Body of pancreas (tissue), 4 donors: Measurements from ENCODE around the gene GMEB2. TPM values are rescaled to one million over a fixed set of nuclear protein-coding genes. Genes with fewer than 3 reads are reported as not detected.

Experiments used
- ATAC-seq: fragments of 150-250 bp; one replicate; pipeline ENCODE4 v1.9.1; 2016
- DNase-seq, 4 donors: peaks; one replicate each; pipeline ENCODE4 v3.0.0-alpha.2; 2019
- H3K27ac ChIP-seq, 4 donors: fragments of 200-600 bp; sonication (generic); 1 replicate in 3 of 4; 2 replicates in 1 of 4; pipeline versions ENCODE4 v1.5.1 to v1.6.1; 2016 to 2019; ENCODE audit warnings: mild to moderate bottlenecking in 1 of 4, mixed read lengths in 1 of 4, moderate library complexity in 1 of 4
- H3K27me3 ChIP-seq, 2 donors: fragments of 200-600 bp; sonication (generic); one replicate each; pipeline ENCODE4 v1.6.0; 2016; ENCODE audit warnings: mild to moderate bottlenecking in 1 of 2
- H3K36me3 ChIP-seq, 2 donors: fragments of 200-600 bp; sonication (generic); replicated peaks in 1 of 2; 2 replicates each; pipeline ENCODE4 v1.5.1; 2016; ENCODE audit warnings: low read depth in 2 of 2; ENCODE audit not compliant: insufficient read depth in 1 of 2
- H3K4me1 ChIP-seq: fragments of 200-600 bp; sonication (generic); one replicate; pipeline ENCODE4 v1.6.0; 2016
- H3K4me3 ChIP-seq, 2 donors: fragments of 200-600 bp; sonication (generic); 1 replicate in 1 of 2; 2 replicates in 1 of 2; pipeline ENCODE4 v1.5.1; 2016 to 2019
- H3K9me3 ChIP-seq, 3 donors: fragments of 200-600 bp; sonication (generic); 1 replicate in 2 of 3; 2 replicates in 1 of 3; pipeline ENCODE4 v1.5.1; 2016
- POLR2A ChIP-seq, 3 donors: fragments of 450-650 bp; IDR thresholded peaks; one replicate each; pipeline ENCODE4 v1.6.1; 2016; ENCODE audit warnings: antibody characterized with exemption in 3 of 3, mild to moderate bottlenecking in 2 of 3
- WGBS, 2 donors: methylation state at CpG; one replicate each; pipeline ENCODE4 v1.1.5; 2017; 5-methylcytosine and 5-hydroxymethylcytosine counted together
- intact Hi-C: fragments of 100-400 bp; cut with DNase I; formaldehyde crosslinking; loops from one replicate; pipeline ENCODE4 v1.15.1; 2023
- total RNA-seq, 2 donors: library from RNA; depleted of rRNA; stranded (reverse); fragments of >200 nt; gene quantifications; one replicate each; pipeline ENCODE4 v1.1.0, GENCODE V29; 2016
- TF ChIP-seq, protein P1 (sequence below), 7 experiments: fragments of 450-650 bp in 4 of 7; fragments of 200-600 bp in 3 of 7; sonication (generic) in 3 of 7; IDR thresholded peaks; one replicate each; pipeline ENCODE4 v1.5.1; 2016 to 2019; ENCODE audit warnings: antibody characterized with exemption in 7 of 7

The GMEB2 gene
- total RNA-seq, 2 donors from 2014 or later = 8.9 to 9.9 TPM

DNA sequence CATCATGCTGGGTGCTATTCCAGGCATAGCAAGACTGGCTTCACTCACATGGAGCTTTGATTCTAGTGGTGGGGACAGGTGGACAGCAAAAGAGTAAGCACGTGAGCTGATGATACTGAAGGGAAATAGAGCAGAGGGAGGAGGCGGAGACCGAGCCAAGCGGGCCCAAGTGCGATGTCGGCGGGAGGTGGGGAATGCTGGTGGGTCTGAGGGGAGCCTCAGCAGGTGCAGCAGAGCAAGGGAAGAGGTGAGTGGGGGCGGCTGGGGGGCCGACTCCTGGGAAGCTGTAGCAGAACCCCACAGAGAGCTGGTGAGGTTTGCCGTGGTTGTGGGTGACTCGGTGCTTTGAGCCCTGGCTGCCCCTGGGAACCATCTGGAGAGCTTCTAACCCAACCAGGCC, 41.5 kb upstream of the GMEB2 start:
- intact Hi-C loops = no loop called here
- no peak overlapping the region for H3K27ac ChIP-seq
- H3K9me3 ChIP-seq = no peaks in the 10 kb centered on the region
- ATAC-seq = no peak
- no peak overlapping the region for H3K4me3 ChIP-seq
- H3K36me3 ChIP-seq = peaks cover 0 to 3% of the 10 kb centered on the region in 2 donors
- WGBS, 2 donors = 89 to 94% methylated on average over 9 to 11 of the region's 11 CpGs
- no peaks in the 10 kb centered on the region for H3K27me3 ChIP-seq
- no peaks in the 10 kb centered on the region for H3K4me1 ChIP-seq
- no peak for TF ChIP-seq POLR2A (IDR thresholded peaks at IDR 0.05)
- TF ChIP-seq, protein P1, sequence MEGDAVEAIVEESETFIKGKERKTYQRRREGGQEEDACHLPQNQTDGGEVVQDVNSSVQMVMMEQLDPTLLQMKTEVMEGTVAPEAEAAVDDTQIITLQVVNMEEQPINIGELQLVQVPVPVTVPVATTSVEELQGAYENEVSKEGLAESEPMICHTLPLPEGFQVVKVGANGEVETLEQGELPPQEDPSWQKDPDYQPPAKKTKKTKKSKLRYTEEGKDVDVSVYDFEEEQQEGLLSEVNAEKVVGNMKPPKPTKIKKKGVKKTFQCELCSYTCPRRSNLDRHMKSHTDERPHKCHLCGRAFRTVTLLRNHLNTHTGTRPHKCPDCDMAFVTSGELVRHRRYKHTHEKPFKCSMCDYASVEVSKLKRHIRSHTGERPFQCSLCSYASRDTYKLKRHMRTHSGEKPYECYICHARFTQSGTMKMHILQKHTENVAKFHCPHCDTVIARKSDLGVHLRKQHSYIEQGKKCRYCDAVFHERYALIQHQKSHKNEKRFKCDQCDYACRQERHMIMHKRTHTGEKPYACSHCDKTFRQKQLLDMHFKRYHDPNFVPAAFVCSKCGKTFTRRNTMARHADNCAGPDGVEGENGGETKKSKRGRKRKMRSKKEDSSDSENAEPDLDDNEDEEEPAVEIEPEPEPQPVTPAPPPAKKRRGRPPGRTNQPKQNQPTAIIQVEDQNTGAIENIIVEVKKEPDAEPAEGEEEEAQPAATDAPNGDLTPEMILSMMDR (IDR thresholded peaks at IDR 0.05) = no peak
- DNase-seq = no peak

DNA sequence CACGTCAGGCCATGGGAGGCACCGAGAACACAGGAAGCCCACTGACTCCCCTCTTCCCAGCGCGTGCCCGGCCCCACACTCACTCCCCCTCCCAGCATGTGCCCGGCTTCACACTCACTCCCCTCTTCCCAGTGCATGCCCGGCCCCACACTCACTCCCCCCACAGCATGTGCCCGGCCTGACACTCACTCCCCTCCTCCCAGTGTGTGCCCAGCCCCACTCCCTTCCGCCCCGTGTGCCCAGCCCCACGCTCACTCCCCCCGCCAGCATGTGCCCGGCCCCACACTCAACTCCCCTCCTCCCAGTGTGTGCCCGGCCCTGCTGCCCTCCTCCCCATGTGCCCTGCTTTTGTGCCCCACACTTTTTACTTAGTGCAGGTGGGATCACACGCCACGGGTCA, 41.0 kb upstream of the GMEB2 start:
- Histone ChIP-seq H3K9me3 (no peaks in the 10 kb centered on the region), H3K36me3 (peaks cover 0 to 3% of the 10 kb centered on the region in 2 donors), H3K4me3 (no peak overlapping the region), H3K4me1 (no peaks in the 10 kb centered on the region), H3K27me3 (no peaks in the 10 kb centered on the region), H3K27ac (no peak overlapping the region)
- 90 to 92% methylated on average over 14 to 16 of the region's 16 CpGs for WGBS, 2 donors
- no peak for DNase-seq
- intact Hi-C loops = no loop called here
- no peak for ATAC-seq
- TF ChIP-seq, protein P1 (IDR thresholded peaks at IDR 0.05) = no peak
- TF ChIP-seq POLR2A (IDR thresholded peaks at IDR 0.05) = no peak

DNA sequence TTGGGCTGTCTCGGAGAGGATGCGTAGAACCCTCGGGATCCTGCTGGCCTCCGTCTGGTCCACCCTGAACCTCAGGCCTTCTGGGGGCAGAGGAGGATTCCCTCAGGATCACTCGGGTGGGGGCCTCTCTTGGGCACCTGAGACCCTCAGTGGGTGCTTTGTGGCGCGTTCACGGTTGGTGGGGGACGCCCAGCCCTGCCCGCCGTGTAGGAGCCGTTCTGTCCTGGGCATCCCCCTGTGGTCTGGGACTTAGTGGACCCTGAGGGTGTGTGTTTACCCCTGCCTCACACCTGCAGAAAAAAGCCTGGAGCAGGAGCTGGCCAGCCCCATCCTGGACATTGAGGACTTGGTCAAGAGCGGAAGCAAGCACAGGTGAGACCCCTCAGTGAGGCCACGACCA, 38.8 kb upstream of the GMEB2 start:
- H3K9me3 ChIP-seq = no peaks in the 10 kb centered on the region
- no peak overlapping the region for H3K4me3 ChIP-seq
- ATAC-seq (no peak), DNase-seq (no peak)
- no peaks in the 10 kb centered on the region for H3K4me1 ChIP-seq
- H3K36me3 ChIP-seq = peaks cover 0 to 4% of the 10 kb centered on the region in 2 donors
- intact Hi-C loops = no loop called here
- no peaks in the 10 kb centered on the region for H3K27me3 ChIP-seq
- no peak for TF ChIP-seq POLR2A (IDR thresholded peaks at IDR 0.05)
- TF ChIP-seq, protein P1 (IDR thresholded peaks at IDR 0.05) = no peak
- 86 to 100% methylated on average over 3 to 14 of the region's 14 CpGs for WGBS, 2 donors
- H3K27ac ChIP-seq = no peak overlapping the region

DNA sequence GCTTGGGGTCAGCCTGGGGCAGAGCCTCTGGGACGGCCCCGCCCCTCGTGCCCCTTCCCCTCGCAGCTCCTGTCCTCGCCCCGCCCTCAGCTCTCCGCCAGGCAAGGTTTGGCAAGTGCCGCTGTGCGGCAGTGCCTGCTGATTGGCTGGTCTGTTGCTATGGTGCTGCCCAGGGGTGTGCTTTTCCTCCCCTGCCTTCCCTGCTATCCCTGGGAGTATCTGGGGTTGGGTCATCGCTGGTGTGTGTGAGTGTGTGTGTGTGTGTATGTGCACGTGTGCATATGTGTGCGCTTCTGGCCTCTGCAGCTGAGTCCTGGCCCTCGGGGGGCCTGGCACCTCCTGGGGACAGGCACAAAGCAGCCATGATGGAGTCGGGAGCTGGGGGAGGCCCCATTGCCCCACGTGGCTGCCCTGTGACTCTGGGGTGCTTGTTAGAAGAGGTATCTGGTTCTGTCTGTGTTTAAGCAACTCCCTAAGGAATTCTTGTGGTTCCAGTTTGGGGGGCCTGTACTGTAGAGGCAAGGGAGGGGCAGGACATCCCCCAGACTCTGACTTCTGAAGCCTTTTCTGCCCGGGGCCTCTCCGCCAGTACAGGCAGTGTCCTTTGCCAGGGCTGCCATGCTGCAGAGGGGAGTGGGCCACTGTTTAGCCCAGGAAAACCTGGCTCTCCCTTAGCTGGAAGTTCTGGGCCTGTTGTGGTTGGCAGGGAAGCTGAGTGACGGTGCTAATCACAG, 38.1 kb upstream of the GMEB2 start:
- Histone ChIP-seq H3K4me1 (peaks cover under 1% of the 10 kb centered on the region), H3K4me3 (no peak overlapping the region), H3K27me3 (no peaks in the 10 kb centered on the region), H3K27ac (no peak overlapping the region), H3K9me3 (no peaks in the 10 kb centered on the region), H3K36me3 (peaks cover 0 to 4% of the 10 kb centered on the region in 2 donors)
- DNase-seq (no peak), ATAC-seq (no peak)
- TF ChIP-seq, protein P1 (IDR thresholded peaks at IDR 0.05) = no peak
- no peak for TF ChIP-seq POLR2A (IDR thresholded peaks at IDR 0.05)
- 78 to 84% methylated on average over 7 to 16 of the region's 18 CpGs for WGBS, 2 donors
- intact Hi-C loops = no loop called here
